Fibroblast of the aortic adventitia (primary cell): ENCODE results near the gene YJU2. TPM values are rescaled to one million over a fixed set of nuclear protein-coding genes. Genes with fewer than 3 reads are reported as not detected.
"Not testable (repeated sequence)": the region's sequence is repeated elsewhere in the genome, so short reads cannot be mapped to it uniquely, and the experiment has no call there.

ENCODE experiments used
- DNase-seq: peaks from one replicate; pipeline ENCODE4 v3.0.0-alpha.2; 2010; ENCODE audit warnings: low read depth
- H3K4me3 ChIP-seq: 2 replicates; pipeline ENCODE4 v1.5.1; 2011; ENCODE audit warnings: low read depth, mild to moderate bottlenecking, control low read depth, low read length, moderate library complexity
- CTCF ChIP-seq: IDR thresholded peaks from 2 replicates; pipeline ENCODE4 v1.5.1; 2011; ENCODE audit warnings: mild to moderate bottlenecking, low read length, control low read depth, inconsistent platforms; ENCODE audit not compliant: insufficient read depth
- total RNA-seq: library from RNA; depleted of rRNA; stranded (reverse); fragments of >200 nt; gene quantifications from 2 replicates; pipeline ENCODE4 v1.2.3, GENCODE V29; 2012; ENCODE audit warnings: low replicate concordance

Gene YJU2
- total RNA-seq, 1 donor, result 17.2 TPM

DNA sequence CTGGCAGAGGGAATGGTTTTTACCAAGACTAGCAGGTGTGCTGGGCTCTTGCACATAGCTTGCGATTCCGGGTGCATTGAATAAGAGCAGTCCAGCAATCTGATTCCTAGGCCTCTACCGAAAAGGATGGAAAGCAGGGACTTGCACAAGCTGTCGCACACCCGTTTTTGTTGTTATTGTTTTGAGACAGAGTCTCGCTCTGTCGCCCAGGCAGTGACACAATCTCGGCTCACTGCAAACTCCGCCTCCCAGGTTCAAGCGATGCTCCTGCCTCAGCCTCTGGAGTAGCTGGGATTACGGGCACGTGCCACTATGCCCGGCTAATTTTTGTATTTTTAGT is 12.0 kb upstream of the YJU2 start:
- no peak overlapping the region for H3K4me3 ChIP-seq
- TF ChIP-seq CTCF, result no peak
- DNase-seq, result no peak

- DNase-seq, H3K4me3 ChIP-seq: not testable (repeated sequence)
Measured at GRCh38 chr19:4237510-4237909, 9.4 kb upstream of the YJU2 start.

DNA sequence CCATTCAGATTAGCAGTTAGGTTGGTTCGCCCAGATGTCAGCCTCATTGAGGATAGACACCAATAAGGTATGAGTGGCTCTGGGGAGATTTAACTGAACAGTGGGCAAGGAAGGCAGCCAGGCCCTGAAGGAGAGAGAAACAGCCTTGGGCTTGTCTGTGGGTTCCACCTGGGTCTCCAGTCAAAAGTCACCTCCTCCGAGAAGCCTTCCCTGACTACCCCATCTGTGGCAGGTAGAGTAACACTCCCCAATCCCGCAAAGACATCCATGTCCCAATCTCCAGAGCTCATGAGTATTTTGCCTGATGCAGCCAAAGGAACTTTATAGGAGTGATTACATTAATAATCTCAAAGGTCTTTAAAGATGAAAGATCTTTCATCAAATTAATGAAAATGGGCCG is 8.0 kb upstream of the YJU2 start:
- no peak overlapping the region for H3K4me3 ChIP-seq
- TF ChIP-seq CTCF, result no peak
- no peak for DNase-seq

GRCh38 chr19:4241824-4242430 is 5.0 kb upstream of the YJU2 start:
- DNase-seq, result no peak
- TF ChIP-seq CTCF, result no peak

DNA sequence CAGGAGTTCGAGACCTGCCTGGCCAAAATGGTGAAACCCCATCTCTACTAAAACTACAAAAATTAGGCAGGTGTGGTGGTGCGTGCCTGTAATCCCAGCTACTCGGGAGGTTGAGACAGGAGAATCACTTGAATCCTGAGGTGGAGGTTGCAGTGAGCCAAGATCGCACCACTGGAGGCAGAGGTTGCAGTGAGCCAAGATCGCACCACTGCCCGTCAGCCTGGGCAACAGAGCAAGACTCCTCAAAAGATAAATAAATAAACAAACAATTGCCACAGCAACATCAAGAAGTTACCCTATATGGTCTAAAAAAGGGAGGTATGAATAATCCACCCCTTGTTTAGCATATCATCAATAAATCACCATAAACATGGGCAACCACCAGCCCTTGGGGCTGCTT is 942 bp upstream of the YJU2 start:
- H3K4me3 ChIP-seq, DNase-seq: not testable (repeated sequence)

More at GRCh38 chr19:4241824-4242430, 5.0 kb upstream of the YJU2 start:
- no peak overlapping the region for H3K4me3 ChIP-seq

DNA sequence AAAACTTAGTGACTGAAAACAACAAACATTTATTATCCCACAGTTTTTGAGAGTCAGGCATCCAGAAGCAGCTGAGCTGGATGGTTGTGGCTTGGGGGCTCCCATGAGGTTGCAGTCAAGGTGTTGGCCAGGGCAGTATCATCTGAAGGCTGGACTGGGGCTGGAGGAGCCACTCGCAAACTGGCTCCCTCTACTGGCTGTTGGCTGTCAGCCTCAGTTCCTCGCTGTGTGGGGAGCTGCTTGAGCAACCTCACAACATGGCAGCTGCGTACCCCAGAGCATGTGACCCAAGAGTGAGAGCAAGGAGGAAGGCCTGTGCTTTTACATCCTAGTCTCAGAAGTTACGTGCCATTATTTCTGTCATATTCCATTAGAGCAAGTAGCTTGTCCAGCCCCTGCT is 9.7 kb downstream of the YJU2 start:
- no peak for TF ChIP-seq CTCF
- no peak overlapping the region for H3K4me3 ChIP-seq
- no peak for DNase-seq

GRCh38 chr19:4257025-4257424 is 10.1 kb downstream of the YJU2 start:
- no peak for TF ChIP-seq CTCF
- DNase-seq, result no peak
- no peak overlapping the region for H3K4me3 ChIP-seq

DNA sequence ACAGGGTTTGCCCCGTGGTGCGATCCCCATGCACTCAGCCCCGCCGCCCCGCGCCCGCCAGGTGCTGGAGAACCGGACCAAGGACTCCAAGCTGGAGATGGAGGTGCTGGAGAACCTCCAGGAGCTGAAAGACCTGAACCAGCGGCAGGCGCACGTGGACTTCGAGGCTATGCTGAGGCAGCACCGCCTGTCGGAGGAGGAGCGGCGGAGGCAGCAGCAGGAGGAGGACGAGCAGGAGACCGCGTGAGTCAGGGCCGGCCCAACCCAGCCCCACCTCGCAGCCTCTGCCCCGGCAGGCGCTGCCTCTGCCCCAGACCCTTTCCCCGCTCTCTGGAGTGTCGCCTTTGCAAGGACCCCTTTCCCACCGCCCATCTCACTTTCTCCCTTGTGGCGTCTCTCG is 11.3 kb downstream of the YJU2 start:
- no peak for TF ChIP-seq CTCF
- no peak for DNase-seq
- no peak overlapping the region for H3K4me3 ChIP-seq
